GM12892 (cell line): ENCODE data around the gene ELOVL2.

ENCODE experiments used
- POLR2A ChIP-seq: IDR thresholded peaks from 2 replicates; pipeline ENCODE4 v1.6.1; 2011; ENCODE audit warnings: low read depth, low read length, control low read depth
- POLR2AphosphoS5 ChIP-seq: IDR thresholded peaks from 2 replicates; pipeline ENCODE4 v1.6.1; 2011; ENCODE audit warnings: low read depth, low read length, control low read depth

- TF ChIP-seq POLR2A: no peak
- TF ChIP-seq POLR2AphosphoS5: no peak
These were observed 50.2 kb downstream of the ELOVL2 start for GRCh38 chr6:10993896-10994295.
